Natural killer cell (primary cell): ENCODE data around the gene HMCN1. TPM values are rescaled to one million over a fixed set of nuclear protein-coding genes. Genes with fewer than 3 reads are reported as not detected.

Experiments used
- ATAC-seq, 3 donors: fragments of 150-1000 bp in 2 of 3; fragments of 200-7000 bp in 1 of 3; cut with Tn5 transposase; 1 replicate in 1 of 3; 2 replicates in 2 of 3; pipeline ENCODE4 v1.10.0; 2021; ENCODE audit warnings: mild to moderate bottlenecking in 2 of 3, moderate library complexity in 2 of 3
- DNase-seq, 2 donors: peaks; one replicate each; pipeline versions ENCODE4 v3.0.0 to v3.0.0-alpha.2; 2013 to 2021; ENCODE audit warnings: mixed read lengths in 1 of 2
- H3K27ac ChIP-seq: one replicate; pipeline ENCODE4 v1.5.1; 2013; ENCODE audit warnings: mild to moderate bottlenecking, low read length
- H3K27me3 ChIP-seq: one replicate; pipeline ENCODE4 v1.6.1; 2013; ENCODE audit warnings: low read length; ENCODE audit not compliant: control insufficient read depth, insufficient read depth
- H3K36me3 ChIP-seq: one replicate; pipeline ENCODE4 v1.6.1; 2013; ENCODE audit warnings: low read length; ENCODE audit not compliant: control insufficient read depth, insufficient read depth
- H3K4me1 ChIP-seq: one replicate; pipeline ENCODE4 v1.6.1; 2013; ENCODE audit warnings: low read length; ENCODE audit not compliant: control insufficient read depth, insufficient read depth
- H3K4me3 ChIP-seq: one replicate; pipeline ENCODE4 v1.5.1; 2013; ENCODE audit warnings: low read length
- H3K9me3 ChIP-seq: one replicate; pipeline ENCODE4 v1.6.1; 2013; ENCODE audit warnings: low read length; ENCODE audit not compliant: control insufficient read depth, insufficient read depth
- H3K27ac Mint-ChIP-seq, 2 donors: one replicate each; pipeline ENCODE4 v1.8.0; 2022; ENCODE audit warnings: mild to moderate bottlenecking in 2 of 2, mixed read lengths in 2 of 2, moderate library complexity in 1 of 2
- H3K27me3 Mint-ChIP-seq, 2 donors: one replicate each; pipeline ENCODE4 v1.8.0; 2022; ENCODE audit warnings: low read depth in 2 of 2, mixed read lengths in 2 of 2
- H3K36me3 Mint-ChIP-seq: one replicate; pipeline ENCODE4 v1.8.0; 2022; ENCODE audit warnings: mixed read lengths
- H3K4me1 Mint-ChIP-seq, 2 donors: one replicate each; pipeline ENCODE4 v1.8.0; 2022; ENCODE audit warnings: mixed read lengths in 2 of 2
- H3K4me3 Mint-ChIP-seq: one replicate; pipeline ENCODE4 v1.8.0; 2022; ENCODE audit warnings: mild to moderate bottlenecking, moderate library complexity, mixed read lengths
- H3K9me3 Mint-ChIP-seq, 2 donors: one replicate each; pipeline ENCODE4 v1.8.0; 2022; ENCODE audit warnings: mixed read lengths in 2 of 2
- WGBS: methylation state at CpG from one replicate; pipeline ENCODE4 v1.1.7; 2013; ENCODE audit warnings: missing lambda C conversion rate; ENCODE audit not compliant: insufficient coverage; 5-methylcytosine and 5-hydroxymethylcytosine counted together
- intact Hi-C: fragments of 100-400 bp; cut with micrococcal nuclease; formaldehyde crosslinking; loops from one replicate; pipeline ENCODE4 v1.14.2; 2022
- total RNA-seq, 4 donors: library from RNA; stranded (reverse); fragments of 120-200 nt in 1 of 4; gene quantifications; one replicate each; pipeline versions ENCODE4 v1.2.3 to v1.2.4, GENCODE V29; 2013 to 2022
- TF ChIP-seq, protein P1 (sequence below): fragments of 200-600 bp; IDR thresholded peaks from one replicate; pipeline ENCODE4 v1.8.0; 2022; ENCODE audit warnings: antibody characterized with exemption

Gene HMCN1
- total RNA-seq, 3 donors from 2014 or later (not counting 1 experiment from before 2014, with no cell fraction given) = 0.02 to 0.45 (median 0.39) TPM

DNA sequence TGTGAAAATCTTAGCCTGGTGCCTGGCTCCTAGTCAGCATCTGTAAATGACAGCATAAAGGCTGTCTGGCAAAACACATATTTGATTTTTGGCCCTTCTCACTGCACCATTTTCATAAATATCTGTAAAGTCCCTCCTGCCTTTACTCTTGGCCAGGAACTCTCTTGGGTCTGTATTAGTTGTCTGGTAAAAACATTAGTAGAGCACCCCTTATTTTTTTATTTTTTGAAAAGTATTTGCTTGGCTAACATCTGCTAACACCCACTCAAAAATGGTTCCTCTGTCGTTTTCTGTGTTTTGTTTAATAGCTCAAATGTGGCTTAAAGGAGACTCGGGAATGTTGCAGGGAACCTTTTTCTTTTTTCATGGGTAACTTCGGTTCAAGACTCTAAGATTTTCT is 293.4 kb downstream of the HMCN1 start:
- Histone ChIP-seq H3K27me3 (no peaks in the 10 kb centered on the region), H3K4me3 (no peak overlapping the region), H3K4me1 (no peaks in the 10 kb centered on the region), H3K27ac (no peak overlapping the region), H3K9me3 (no peaks in the 10 kb centered on the region), H3K36me3 (no peaks in the 10 kb centered on the region)
- H3K9me3 Mint-ChIP-seq = peaks cover 9 to 14% of the 10 kb centered on the region in 2 donors
- H3K4me3 Mint-ChIP-seq = no peak overlapping the region
- no peaks in the 10 kb centered on the region for H3K27me3 Mint-ChIP-seq
- no peak overlapping the region for H3K27ac Mint-ChIP-seq
- no peak for ATAC-seq
- intact Hi-C loops = no loop called here
- no peaks in the 10 kb centered on the region for H3K4me1 Mint-ChIP-seq
- WGBS = 80% methylated on average over 1 of the region's 3 CpGs
- H3K36me3 Mint-ChIP-seq = peaks cover 10% of the 10 kb centered on the region
- DNase-seq = no peak
- TF ChIP-seq, protein P1, sequence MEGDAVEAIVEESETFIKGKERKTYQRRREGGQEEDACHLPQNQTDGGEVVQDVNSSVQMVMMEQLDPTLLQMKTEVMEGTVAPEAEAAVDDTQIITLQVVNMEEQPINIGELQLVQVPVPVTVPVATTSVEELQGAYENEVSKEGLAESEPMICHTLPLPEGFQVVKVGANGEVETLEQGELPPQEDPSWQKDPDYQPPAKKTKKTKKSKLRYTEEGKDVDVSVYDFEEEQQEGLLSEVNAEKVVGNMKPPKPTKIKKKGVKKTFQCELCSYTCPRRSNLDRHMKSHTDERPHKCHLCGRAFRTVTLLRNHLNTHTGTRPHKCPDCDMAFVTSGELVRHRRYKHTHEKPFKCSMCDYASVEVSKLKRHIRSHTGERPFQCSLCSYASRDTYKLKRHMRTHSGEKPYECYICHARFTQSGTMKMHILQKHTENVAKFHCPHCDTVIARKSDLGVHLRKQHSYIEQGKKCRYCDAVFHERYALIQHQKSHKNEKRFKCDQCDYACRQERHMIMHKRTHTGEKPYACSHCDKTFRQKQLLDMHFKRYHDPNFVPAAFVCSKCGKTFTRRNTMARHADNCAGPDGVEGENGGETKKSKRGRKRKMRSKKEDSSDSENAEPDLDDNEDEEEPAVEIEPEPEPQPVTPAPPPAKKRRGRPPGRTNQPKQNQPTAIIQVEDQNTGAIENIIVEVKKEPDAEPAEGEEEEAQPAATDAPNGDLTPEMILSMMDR = no peak

DNA sequence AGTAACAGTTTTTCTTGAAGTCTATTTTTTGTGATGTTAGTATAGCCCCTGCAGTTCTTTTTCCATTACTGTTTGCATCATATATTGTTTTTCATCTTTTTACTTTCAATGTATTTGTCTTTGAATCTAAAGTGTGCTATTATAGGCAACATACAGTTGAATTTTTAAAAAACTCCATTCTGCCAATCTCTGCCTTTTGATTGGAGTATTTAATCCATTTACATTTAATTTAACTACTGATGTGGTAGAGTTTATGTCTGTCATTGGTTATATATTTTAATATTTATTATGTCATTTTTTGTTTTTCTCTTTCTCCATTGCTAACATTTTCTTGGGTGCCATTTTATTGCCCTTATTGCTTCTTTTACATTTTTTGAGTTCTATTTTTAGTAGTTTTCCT is 296.3 kb downstream of the HMCN1 start:
- intact Hi-C loops = no loop called here
- Histone ChIP-seq H3K27ac (no peak overlapping the region), H3K36me3 (no peaks in the 10 kb centered on the region), H3K27me3 (no peaks in the 10 kb centered on the region), H3K4me3 (no peak overlapping the region), H3K9me3 (no peaks in the 10 kb centered on the region), H3K4me1 (no peaks in the 10 kb centered on the region)
- ATAC-seq (no peak), DNase-seq (no peak)
- TF ChIP-seq, protein P1 = no peak
- Mint-ChIP-seq H3K4me1 (no peaks in the 10 kb centered on the region), H3K27me3 (no peaks in the 10 kb centered on the region), H3K36me3 (peaks cover 10% of the 10 kb centered on the region), H3K4me3 (no peak overlapping the region), H3K27ac (no peak overlapping the region), H3K9me3 (peaks cover 11 to 12% of the 10 kb centered on the region in 2 donors)

DNA sequence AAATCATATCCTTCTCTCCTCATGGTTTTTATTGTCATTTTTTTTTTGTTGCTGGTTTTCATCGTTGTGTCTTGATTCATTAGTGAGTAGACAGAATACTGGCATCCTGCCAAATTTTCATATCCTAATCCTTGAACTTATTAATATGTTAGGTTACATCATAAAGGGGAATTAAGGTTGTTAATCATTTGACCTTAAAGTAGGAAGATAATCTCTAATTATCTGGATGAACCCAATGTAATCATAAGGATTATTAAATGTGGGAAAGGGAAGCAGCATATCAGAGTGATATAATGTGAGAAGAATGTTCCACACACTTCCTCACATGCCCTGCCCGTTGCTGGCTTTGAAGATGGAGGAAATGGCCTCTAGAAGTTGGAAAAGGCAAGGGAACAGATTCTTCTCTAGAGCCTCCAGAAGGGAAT is 299.7 kb downstream of the HMCN1 start:
- Histone ChIP-seq H3K9me3 (no peaks in the 10 kb centered on the region), H3K4me1 (no peaks in the 10 kb centered on the region), H3K4me3 (no peak overlapping the region), H3K27ac (no peak overlapping the region), H3K27me3 (no peaks in the 10 kb centered on the region), H3K36me3 (no peaks in the 10 kb centered on the region)
- H3K9me3 Mint-ChIP-seq = peaks cover 11 to 12% of the 10 kb centered on the region in 2 donors
- ATAC-seq = no peak
- peaks cover 10% of the 10 kb centered on the region for H3K36me3 Mint-ChIP-seq
- no peak for DNase-seq
- H3K4me3 Mint-ChIP-seq = no peak overlapping the region
- WGBS = no CpG with 5 or more reads among the region's 2 CpGs
- TF ChIP-seq, protein P1 = no peak
- H3K27me3 Mint-ChIP-seq = no peaks in the 10 kb centered on the region
- no peak overlapping the region for H3K27ac Mint-ChIP-seq
- intact Hi-C loops = no loop called here
- no peaks in the 10 kb centered on the region for H3K4me1 Mint-ChIP-seq

DNA sequence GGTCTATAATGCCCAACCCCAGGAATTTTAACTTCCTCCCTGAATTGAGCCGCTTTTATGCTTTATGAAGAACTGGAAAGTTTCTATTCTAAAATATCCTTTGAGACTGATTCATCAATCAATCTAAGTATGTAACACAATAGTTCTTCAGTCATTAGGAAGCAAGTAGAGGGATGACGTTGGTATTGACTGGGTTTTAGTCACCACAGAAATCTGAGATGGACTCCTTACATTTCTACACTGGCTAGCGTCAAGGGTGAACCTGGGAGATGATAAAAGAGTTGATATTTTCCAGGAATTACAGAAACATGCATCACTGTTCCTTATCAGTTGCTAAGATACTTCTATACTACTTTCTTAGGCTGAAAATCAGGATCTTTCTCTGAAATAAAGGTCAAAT is 308.0 kb downstream of the HMCN1 start:
- Histone ChIP-seq H3K4me1 (no peaks in the 10 kb centered on the region), H3K36me3 (no peaks in the 10 kb centered on the region), H3K4me3 (no peak overlapping the region), H3K27me3 (no peaks in the 10 kb centered on the region), H3K9me3 (no peaks in the 10 kb centered on the region), H3K27ac (no peak overlapping the region)
- H3K36me3 Mint-ChIP-seq = no peaks in the 10 kb centered on the region
- intact Hi-C loops = no loop called here
- H3K4me1 Mint-ChIP-seq = no peaks in the 10 kb centered on the region
- H3K27me3 Mint-ChIP-seq = no peaks in the 10 kb centered on the region
- DNase-seq (no peak), ATAC-seq (no peak)
- H3K27ac Mint-ChIP-seq = no peak overlapping the region
- WGBS = no CpG with 5 or more reads among the region's 3 CpGs
- no peak overlapping the region for H3K4me3 Mint-ChIP-seq
- TF ChIP-seq, protein P1 = no peak
- H3K9me3 Mint-ChIP-seq = peaks cover 0 to 3% of the 10 kb centered on the region in 2 donors
